Islet precursor cell (in vitro differentiated cells): ENCODE measurements around the gene SPATA2L.
A peak's percentile ranks its signal among the peaks of the same experiment; 100 is the strongest.

Experiments used
- DNase-seq: peaks from one replicate; pipeline ENCODE4 v3.0.0-alpha.2; 2018

Gene SPATA2L, protein sequence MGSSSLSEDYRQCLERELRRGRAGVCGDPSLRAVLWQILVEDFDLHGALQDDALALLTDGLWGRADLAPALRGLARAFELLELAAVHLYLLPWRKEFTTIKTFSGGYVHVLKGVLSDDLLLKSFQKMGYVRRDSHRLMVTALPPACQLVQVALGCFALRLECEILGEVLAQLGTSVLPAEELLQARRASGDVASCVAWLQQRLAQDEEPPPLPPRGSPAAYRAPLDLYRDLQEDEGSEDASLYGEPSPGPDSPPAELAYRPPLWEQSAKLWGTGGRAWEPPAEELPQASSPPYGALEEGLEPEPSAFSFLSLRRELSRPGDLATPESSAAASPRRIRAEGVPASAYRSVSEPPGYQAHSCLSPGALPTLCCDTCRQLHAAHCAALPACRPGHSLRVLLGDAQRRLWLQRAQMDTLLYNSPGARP

GRCh38 chr16:89701425-89702406 lies at the start of gene SPATA2L:
Gene SPATA2L, minus strand, starts transcription at chr16:89701705. Its CDS starts 473 bp downstream, at chr16:89701232.
- peak; percentile 98 for DNase-seq

DNA sequence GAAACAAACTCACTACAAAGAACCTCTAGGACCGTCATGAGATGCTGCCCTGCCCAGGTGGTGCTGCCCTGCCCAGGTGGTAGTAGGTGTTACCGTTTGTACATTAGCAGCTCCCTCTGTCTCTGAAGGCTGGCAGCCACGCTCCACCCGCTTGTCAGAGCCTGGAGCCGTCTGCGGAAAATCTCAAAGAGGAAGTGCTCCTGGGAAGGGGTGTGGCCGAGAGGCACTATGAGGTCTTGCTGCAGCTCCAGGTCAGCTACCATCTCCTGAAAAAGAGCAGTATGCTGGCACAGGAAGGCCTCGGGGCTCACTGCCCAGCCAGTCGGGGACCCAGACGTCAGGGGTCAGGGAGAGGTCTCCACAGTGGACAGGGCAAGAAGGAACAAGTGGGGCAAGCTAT lies 48.1 kb upstream of the SPATA2L start:
- no peak for DNase-seq

GRCh38 chr16:89748921-89749320 lies 47.4 kb upstream of the SPATA2L start:
- no peak for DNase-seq

- DNase-seq = no peak
These were observed 46.6 kb upstream of the SPATA2L start for GRCh38 chr16:89748076-89748475.

GRCh38 chr16:89746043-89746442 lies 44.5 kb upstream of the SPATA2L start:
- DNase-seq = peak; percentile 47

- DNase-seq = peak; percentile 46
These were observed 43.3 kb upstream of the SPATA2L start for GRCh38 chr16:89744813-89745212.

DNA sequence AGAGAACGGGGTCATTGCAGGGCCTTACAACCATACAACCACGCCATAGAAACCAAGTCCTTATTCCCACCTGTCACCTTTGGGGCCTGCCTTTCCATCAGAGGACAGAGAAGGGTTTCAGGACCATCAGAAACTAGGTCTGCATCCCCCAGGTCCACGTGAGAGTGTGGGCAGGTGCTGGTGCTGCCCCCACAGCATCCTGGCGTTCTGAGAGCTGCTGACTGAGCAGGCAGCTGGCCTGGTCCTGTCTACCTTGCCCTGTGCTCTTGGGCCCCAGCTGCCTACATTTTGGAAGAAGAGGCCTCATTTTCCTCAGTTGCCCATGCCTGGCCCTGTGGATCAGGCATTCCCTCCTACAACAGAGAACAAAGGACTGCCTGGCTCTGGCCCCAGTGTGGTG lies 41.4 kb upstream of the SPATA2L start:
- no peak for DNase-seq

- DNase-seq = peak; percentile 44
These were observed 40.0 kb upstream of the SPATA2L start for GRCh38 chr16:89741342-89742014.

DNA sequence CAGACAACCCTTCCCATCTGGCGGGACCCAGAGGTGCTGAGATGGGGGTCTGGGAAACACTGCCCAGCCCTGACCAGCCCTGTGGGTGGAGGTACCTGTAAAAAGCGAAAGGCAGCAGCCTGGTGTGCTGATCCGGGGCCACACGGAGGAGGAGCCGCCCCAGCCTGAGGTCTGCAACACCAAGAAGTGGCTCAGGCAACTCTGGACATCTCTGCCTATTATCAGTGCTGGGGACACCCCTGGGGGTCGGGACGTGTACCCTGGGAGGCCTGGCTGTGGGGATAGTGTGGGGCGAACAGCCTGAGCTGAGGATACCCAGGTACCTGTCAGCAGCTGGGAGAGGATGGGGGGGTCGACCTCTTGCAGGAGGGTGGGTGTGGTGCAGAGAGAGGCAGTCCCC lies 37.9 kb upstream of the SPATA2L start:
- DNase-seq = no peak

DNA sequence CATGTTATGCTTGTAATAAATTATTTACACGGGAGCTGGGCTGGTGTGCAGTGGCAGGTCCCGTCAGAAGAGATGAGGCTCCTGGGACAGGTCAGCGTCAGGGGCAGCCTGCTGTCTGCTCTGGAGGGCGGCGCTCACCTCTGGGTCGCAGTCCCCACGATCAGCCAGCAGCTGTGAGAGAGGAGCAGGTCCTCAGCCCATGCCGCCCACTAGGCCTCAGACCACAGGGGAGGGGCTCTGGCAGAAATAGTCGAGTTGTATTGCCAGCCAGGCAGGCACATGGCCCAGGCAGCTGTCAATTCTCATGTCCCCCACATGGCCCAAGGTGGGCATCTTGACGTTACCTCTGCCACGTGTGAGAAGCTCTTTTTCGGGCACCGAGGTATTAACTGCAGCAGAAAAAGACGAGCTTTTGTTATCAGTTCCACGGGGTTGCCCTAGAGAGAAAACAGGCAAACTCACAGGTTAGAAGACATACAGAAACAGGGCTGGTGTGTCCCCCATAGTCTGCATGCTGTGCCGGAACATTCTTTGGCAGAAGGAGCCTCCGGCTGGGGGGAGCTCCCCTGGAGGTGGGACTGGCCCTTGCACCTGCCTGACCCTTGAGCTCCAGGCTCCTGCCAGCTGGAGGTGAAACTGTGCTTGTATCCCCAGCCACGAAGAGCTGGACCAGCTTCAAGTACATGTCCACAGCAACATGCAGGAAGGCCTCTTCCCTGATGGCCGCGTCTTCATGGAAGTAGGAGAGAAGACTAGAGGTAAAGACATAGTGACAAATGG lies 37.2 kb upstream of the SPATA2L start:
- DNase-seq = peak; percentile 50

GRCh38 chr16:89738072-89738377 lies 36.5 kb upstream of the SPATA2L start:
- DNase-seq = peak; percentile 44

GRCh38 chr16:89737341-89738071 lies 36.0 kb upstream of the SPATA2L start:
- DNase-seq = no peak

DNA sequence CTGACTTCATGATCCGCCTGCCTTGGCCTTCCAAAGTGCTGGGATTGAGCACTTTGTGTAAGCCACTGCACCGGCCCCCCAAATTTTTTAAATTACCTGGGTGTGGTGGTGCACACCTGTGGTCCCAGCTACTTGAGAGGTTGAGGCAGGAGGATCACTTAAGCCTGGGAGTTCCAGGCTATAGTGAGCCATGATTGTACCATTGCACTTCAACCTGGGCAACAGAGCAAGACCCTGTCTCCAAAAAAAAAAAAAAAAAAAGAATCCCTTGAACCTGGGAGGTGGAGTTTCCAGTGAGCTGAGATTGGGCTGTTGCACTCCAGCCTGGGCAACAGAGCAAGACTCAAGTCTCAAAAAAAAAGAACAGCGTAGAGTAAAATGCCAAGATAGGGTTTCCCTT lies 35.0 kb upstream of the SPATA2L start:
- DNase-seq = no peak

GRCh38 chr16:89733792-89734191 lies 32.3 kb upstream of the SPATA2L start:
- DNase-seq = no peak

DNA sequence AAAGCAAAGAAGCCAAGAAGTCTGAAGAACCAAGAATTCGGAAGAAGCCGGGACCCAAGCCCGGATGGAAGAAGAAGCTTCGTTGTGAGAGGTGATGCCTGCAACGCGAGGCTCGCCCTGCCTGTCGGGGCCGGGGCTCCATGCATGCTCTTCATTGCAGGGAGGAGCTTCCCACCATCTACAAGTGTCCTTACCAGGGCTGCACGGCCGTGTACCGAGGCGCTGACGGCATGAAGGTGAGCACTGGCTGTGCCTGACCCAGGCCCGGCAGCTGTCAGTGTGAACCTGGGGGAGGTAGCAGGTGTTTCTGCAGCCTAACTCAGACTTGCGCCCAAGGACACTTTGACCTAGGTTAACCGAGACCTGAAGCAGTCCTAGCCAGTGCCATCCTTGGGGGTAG lies 31.8 kb upstream of the SPATA2L start:
- no peak for DNase-seq

DNA sequence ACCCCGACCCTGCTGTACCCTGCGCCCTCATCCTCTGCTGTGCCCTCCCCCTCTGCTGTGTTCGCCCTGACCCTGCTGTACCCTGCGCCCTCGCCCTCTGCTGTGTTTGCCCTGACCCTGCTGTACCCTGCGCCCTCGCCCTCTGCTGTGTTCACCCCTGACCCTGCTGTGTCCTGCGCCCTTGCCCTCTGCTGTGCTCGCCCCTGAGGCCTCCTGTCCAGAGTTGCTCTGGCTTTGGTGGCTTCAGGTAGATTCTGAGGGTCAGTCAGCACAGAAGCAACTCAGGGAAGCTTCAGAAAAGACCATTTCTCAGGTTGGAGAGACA lies 31.4 kb upstream of the SPATA2L start:
- DNase-seq = no peak

GRCh38 chr16:89732142-89732917 lies 30.8 kb upstream of the SPATA2L start:
- no peak for DNase-seq

DNA sequence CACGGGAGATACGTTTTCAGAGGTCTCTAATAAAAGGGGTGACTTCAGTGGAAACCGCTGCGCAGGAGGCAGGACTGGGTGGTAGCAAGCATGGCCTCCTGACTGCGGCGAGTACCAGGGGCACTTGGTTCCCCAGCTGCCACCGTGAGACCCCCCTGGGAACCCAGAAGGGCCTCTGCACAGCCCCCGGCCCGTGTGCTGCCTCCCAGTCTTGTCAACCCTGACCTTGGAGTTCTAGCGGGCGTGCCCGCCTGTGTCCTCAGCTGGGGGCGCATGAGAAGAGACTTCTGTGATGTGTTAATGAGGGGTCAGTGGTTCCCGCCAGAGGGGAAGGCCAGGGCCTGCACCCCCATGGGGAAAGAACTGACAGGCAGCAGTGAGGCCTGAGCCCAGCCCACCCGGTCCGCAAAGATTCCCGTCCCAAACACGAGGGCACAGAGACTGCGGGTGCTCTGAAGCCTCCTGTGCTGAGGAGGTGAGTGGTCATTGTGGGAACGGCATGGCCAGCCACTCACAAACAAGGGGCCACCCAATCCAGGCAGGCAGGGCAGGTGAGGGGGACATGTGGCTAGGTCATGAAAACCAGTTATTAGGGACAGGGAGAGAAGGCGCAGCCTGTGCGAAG lies 29.2 kb upstream of the SPATA2L start:
- DNase-seq = no peak

DNA sequence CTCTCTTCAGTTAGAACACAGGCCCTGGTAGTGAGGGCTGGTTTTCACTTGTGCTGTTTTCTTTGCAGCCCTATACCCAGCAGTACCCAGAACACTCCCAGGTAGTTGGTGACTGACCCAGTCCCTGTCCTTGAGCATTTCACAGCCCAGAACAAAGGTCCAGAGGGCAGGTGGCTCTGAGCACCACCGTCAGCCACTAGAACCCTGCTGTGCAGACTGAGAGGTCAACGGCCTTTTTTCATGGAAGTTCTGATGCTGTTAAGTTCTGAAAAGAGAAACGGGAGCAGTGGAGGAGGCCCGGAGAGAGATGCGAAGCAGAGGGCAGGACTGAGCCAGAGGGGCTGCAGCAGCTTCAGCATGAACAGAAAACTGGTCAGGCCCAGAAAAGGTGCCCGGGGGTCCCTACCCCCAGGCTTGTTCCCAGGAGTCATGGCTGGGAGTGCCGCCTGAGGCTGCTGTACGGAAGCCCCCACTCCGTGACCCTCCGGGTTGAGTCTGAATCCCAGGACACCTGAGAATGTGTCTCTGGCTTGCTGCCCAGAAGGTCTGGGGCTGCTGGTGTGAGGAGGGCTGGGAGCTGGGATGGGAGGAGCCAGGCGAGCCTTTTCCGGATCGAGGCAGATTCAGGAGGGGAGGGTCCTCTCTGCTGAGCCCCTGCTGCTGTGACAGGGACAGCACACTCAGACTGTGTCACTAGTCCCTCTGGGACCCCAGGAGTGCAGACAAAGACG lies 28.5 kb upstream of the SPATA2L start:
- no peak for DNase-seq

GRCh38 chr16:89729293-89729692 lies 27.8 kb upstream of the SPATA2L start:
- no peak for DNase-seq
